ENCODE measurements around the gene VSIG1. TPM values are rescaled to one million over a fixed set of nuclear protein-coding genes. Genes with fewer than 3 reads are reported as not detected.

VSIG1 gene
- polyA plus RNA-seq, 2 donors: 0.27 to 0.47 TPM

DNA sequence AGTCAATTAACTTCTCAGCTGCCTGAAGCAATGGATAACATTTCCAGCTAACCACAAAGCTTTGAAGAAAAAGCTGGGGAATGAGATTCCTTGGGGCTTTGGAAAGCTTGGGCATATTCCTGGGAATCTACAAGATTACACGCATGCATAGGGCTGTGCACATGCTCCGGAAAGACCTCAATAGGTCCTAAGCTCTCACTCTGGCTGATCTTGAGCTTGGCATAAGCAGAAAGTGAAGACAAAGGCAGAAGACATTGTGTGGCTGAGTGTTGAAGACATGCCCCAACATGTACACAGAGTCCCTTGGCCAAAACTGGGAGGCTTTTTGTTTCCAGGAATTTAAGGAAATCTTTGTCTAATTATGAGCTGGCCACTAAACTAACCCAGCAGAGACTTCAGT, 77.9 kb downstream of the VSIG1 start:
- no peak overlapping the region for H3K27ac ChIP-seq (ENCODE audit: low read depth in 2 of 2, low read length in 1 of 2)

DNA sequence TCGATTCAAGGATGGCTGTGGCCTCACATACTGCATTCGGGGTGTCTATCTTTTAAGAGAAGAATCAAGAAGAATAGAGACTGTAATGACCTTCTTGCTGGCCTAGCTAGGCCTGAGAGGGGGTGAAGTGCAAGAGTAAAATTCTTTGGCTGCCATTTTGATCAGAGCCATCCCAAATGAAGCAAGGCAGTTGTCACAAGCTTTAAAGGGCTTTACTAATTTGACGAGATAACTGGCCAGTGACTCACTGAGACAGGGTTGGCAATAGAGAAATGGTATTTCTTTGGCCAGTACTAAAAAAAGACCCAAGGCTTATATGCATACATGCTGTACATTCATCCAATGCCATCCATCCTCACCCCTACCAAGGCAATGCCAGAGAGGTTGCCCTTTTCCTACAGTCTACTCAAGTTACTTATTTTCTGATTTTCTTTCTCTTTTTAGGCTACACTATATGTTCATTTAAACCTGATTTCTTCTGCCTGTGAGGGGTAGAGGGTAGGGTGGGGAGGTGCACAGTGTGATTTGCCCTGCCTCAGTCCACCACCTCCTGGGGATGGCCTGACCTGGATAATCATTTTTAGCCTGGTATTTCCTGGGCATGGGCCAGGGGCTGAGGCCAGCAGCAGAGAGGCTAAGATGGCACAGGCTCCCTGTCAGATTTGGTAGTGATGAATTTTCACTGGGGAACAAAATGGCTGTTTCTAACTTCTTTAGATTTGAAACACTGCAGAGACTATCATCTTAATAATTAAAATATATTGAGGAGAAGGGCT, 78.9 kb downstream of the VSIG1 start:
- peaks cover 0 to 2% of the 10 kb centered on the region in 2 donors for H3K27me3 ChIP-seq (ENCODE audit: control insufficient read depth in 1 of 2, insufficient read depth in 2 of 2, low read length in 2 of 2)
- H3K27ac ChIP-seq (ENCODE audit: low read depth in 2 of 2, low read length in 1 of 2): no peak overlapping the region
- H3K9me3 ChIP-seq (ENCODE audit: control insufficient read depth in 2 of 2, insufficient read depth in 1 of 2, low read depth in 1 of 2, low read length in 1 of 2): no peaks in the 10 kb centered on the region
- H3K4me3 ChIP-seq (ENCODE audit: low read depth in 1 of 2, low read length in 2 of 2): no peak overlapping the region
- H3K36me3 ChIP-seq (ENCODE audit: control insufficient read depth in 2 of 2, insufficient read depth in 2 of 2, low read length in 1 of 2): no peaks in the 10 kb centered on the region
- no peaks in the 10 kb centered on the region for H3K4me1 ChIP-seq (ENCODE audit: control insufficient read depth in 2 of 2, insufficient read depth in 2 of 2, low read length in 1 of 2)
- WGBS, 2 donors: 76 to 87% methylated on average over 3 of the region's 3 CpGs

More for the DNA sequence above, 77.9 kb downstream of the VSIG1 start:
- H3K27me3 ChIP-seq (ENCODE audit: control insufficient read depth in 1 of 2, insufficient read depth in 2 of 2, low read length in 2 of 2): peaks cover 0 to 2% of the 10 kb centered on the region in 2 donors
- no peaks in the 10 kb centered on the region for H3K4me1 ChIP-seq (ENCODE audit: control insufficient read depth in 2 of 2, insufficient read depth in 2 of 2, low read length in 1 of 2)
- WGBS, 2 donors: 40 to 77% methylated on average over 2 of the region's 2 CpGs
- no peak overlapping the region for H3K4me3 ChIP-seq (ENCODE audit: low read depth in 1 of 2, low read length in 2 of 2)
- H3K9me3 ChIP-seq (ENCODE audit: control insufficient read depth in 2 of 2, insufficient read depth in 1 of 2, low read depth in 1 of 2, low read length in 1 of 2): no peaks in the 10 kb centered on the region
- no peaks in the 10 kb centered on the region for H3K36me3 ChIP-seq (ENCODE audit: control insufficient read depth in 2 of 2, insufficient read depth in 2 of 2, low read length in 1 of 2)

DNA sequence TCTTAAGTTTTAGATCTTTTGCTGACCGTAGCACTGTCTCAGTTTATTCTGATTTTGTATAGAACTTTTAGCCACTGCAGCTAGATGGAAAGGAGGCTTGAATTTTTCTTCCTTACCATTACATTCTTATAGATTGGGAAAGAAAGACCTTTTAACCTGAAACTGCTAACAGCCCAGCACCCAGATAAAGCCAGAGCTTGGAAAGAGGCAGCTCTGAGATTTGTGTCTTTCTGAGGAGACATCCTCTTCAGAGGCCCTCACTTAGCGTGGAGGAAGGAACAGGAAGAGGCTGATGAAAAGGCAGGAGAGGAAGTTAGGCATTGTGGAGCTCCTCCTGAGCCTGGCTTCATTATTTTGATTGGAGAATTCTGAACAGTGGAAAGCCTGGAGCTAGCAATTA, 81.8 kb downstream of the VSIG1 start:
- 79 to 85% methylated on average over 2 of the region's 2 CpGs for WGBS, 2 donors
- no peaks in the 10 kb centered on the region for H3K9me3 ChIP-seq (ENCODE audit: control insufficient read depth in 2 of 2, insufficient read depth in 1 of 2, low read depth in 1 of 2, low read length in 1 of 2)

DNA sequence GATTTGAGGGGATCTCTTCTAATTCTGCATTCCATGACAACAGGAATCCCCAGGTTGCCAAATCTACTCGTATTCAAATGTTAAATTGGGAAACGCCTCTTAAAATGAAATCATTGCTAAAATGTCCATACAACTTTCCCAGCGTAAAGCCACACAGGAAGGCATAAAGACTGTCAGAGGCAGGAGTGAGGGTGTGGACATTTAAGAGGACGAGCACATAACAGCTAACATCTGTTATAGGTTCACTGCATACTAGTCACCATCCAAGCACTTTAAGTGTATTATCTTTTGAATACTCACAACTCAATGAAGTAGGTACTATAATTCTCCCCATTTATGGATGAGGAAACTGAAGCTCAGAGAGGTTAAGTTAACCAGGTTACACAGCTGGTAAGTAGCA, 82.3 kb downstream of the VSIG1 start:
- Histone ChIP-seq H3K4me3 (ENCODE audit: low read depth in 1 of 2, low read length in 2 of 2) (no peak overlapping the region), H3K27me3 (ENCODE audit: control insufficient read depth in 1 of 2, insufficient read depth in 2 of 2, low read length in 2 of 2) (peaks cover 0 to 6% of the 10 kb centered on the region in 2 donors), H3K9me3 (ENCODE audit: control insufficient read depth in 2 of 2, insufficient read depth in 1 of 2, low read depth in 1 of 2, low read length in 1 of 2) (no peaks in the 10 kb centered on the region), H3K27ac (ENCODE audit: low read depth in 2 of 2, low read length in 1 of 2) (no peak overlapping the region), H3K4me1 (ENCODE audit: control insufficient read depth in 2 of 2, insufficient read depth in 2 of 2, low read length in 1 of 2) (no peaks in the 10 kb centered on the region), H3K36me3 (ENCODE audit: control insufficient read depth in 2 of 2, insufficient read depth in 2 of 2, low read length in 1 of 2) (no peaks in the 10 kb centered on the region)
- WGBS, 2 donors: 75 to 82% methylated on average over 4 of the region's 4 CpGs

More for the DNA sequence above, 81.8 kb downstream of the VSIG1 start:
- H3K4me1 ChIP-seq (ENCODE audit: control insufficient read depth in 2 of 2, insufficient read depth in 2 of 2, low read length in 1 of 2): no peaks in the 10 kb centered on the region
- H3K27me3 ChIP-seq (ENCODE audit: control insufficient read depth in 1 of 2, insufficient read depth in 2 of 2, low read length in 2 of 2): peaks cover 0 to 6% of the 10 kb centered on the region in 2 donors
- H3K36me3 ChIP-seq (ENCODE audit: control insufficient read depth in 2 of 2, insufficient read depth in 2 of 2, low read length in 1 of 2): no peaks in the 10 kb centered on the region
- no peak overlapping the region for H3K27ac ChIP-seq (ENCODE audit: low read depth in 2 of 2, low read length in 1 of 2)
- H3K4me3 ChIP-seq (ENCODE audit: low read depth in 1 of 2, low read length in 2 of 2): no peak overlapping the region

Other genes starting within 250 kb of the VSIG1 start
- 1 to 10 TPM; 3.3 to 7.9 TPM for gene MID2, start 219.2 kb upstream of the VSIG1 start, polyA plus RNA-seq
- gene TEX13B, start 62.7 kb upstream of the VSIG1 start, polyA plus RNA-seq: not detected
- 10 to 100 TPM; 35.9 to 39.4 TPM for gene PSMD10, start 46.5 kb downstream of the VSIG1 start, polyA plus RNA-seq
- 1 to 10 TPM; 8.9 to 9.6 TPM for gene ATG4A, start 46.7 kb downstream of the VSIG1 start, polyA plus RNA-seq

Data from esophagus (tissue), 2 donors.